Psoas muscle (tissue), 8 donors: ENCODE measurements around the gene STK17A. TPM values are rescaled to one million over a fixed set of nuclear protein-coding genes. Genes with fewer than 3 reads are reported as not detected.

ENCODE experiments used
- ATAC-seq, 4 donors: fragments of 200-7000 bp; cut with Tn5 transposase; one replicate each; pipeline ENCODE4 v1.9.1; 2020; ENCODE audit warnings: moderate library complexity in 3 of 4, mild to moderate bottlenecking in 2 of 4
- DNase-seq, 2 donors: peaks; one replicate each; pipeline ENCODE4 v3.0.0-alpha.2; 2020
- H3K27ac ChIP-seq: fragments of 200-600 bp; one replicate; pipeline ENCODE4 v1.8.0; 2022
- H3K27me3 ChIP-seq, 3 donors: fragments of 200-600 bp in 1 of 3; one replicate each; pipeline versions ENCODE4 v1.6.1 to v1.8.0; 2013 to 2022; ENCODE audit warnings: low read length in 2 of 3, mild to moderate bottlenecking in 2 of 3, moderate library complexity in 1 of 3; ENCODE audit not compliant: insufficient read depth in 3 of 3
- H3K36me3 ChIP-seq, 2 donors: fragments of 200-600 bp in 1 of 2; one replicate each; pipeline versions ENCODE4 v1.6.1 to v1.8.0; 2013 to 2022; ENCODE audit warnings: low read depth in 1 of 2, mild to moderate bottlenecking in 1 of 2, moderate library complexity in 1 of 2; ENCODE audit not compliant: insufficient read depth in 1 of 2
- H3K4me1 ChIP-seq: fragments of 200-600 bp; one replicate; pipeline ENCODE4 v1.8.0; 2022
- H3K4me3 ChIP-seq: fragments of 200-600 bp; one replicate; pipeline ENCODE4 v1.8.0; 2022; ENCODE audit warnings: mild to moderate bottlenecking
- H3K9me3 ChIP-seq: fragments of 200-600 bp; one replicate; pipeline ENCODE4 v1.8.0; 2022
- WGBS, 3 donors: extraction: QIAGEN DNeasy Blood & Tissue Kit; methylation state at CpG; one replicate each; pipeline versions ENCODE4 v1.1.6 to v1.1.7; 2013; 5-methylcytosine and 5-hydroxymethylcytosine counted together
- intact Hi-C, 2 donors: fragments of 100-400 bp; cut with DNase I; formaldehyde crosslinking; loops; one replicate each; pipeline versions ENCODE4 v1.11.0 to v1.14.2; 2022
- polyA plus RNA-seq, 3 donors: library from polyadenylated mRNA; stranded (reverse); fragments of 200-250 nt; gene quantifications; one replicate each; pipeline ENCODE4 v1.2.3, GENCODE V29; 2013
- total RNA-seq, 4 donors: library from RNA; stranded (reverse); fragmentation: NEBNext Ultra II Directional in 2 of 4; extraction: Animal tissue kit (Norgen Biotek cat#: 25700) in 2 of 4; gene quantifications; one replicate each; pipeline versions ENCODE4 v1.2.1 to v1.2.4, GENCODE V29; 2021 to 2023
- TF ChIP-seq, protein P1 (sequence below): fragments of 200-600 bp; IDR thresholded peaks from one replicate; pipeline ENCODE4 v1.8.0; 2022; ENCODE audit warnings: antibody characterized with exemption
- donor health status: healthy with polysubstance abuse.
- donor health status: DM: no; HTN: no; CAD: no; lungs with moderate emphysema.
- donor health status: Bipolar disorder and iron deficiency.
- donor health status: healthy.
- donor health status: DM: yes; HTN: yes; CAD: no.
- donor health status: DM: no; HTN: no; CAD: no.
- donor health status: DM: no; HTN: no; CAD: no.
- donor health status: DM: yes; HTN: yes; CAD: no.

STK17A gene
- total and polyA plus RNA-seq, 7 donors = 16.5 to 47.5 (median 21.4) TPM

DNA sequence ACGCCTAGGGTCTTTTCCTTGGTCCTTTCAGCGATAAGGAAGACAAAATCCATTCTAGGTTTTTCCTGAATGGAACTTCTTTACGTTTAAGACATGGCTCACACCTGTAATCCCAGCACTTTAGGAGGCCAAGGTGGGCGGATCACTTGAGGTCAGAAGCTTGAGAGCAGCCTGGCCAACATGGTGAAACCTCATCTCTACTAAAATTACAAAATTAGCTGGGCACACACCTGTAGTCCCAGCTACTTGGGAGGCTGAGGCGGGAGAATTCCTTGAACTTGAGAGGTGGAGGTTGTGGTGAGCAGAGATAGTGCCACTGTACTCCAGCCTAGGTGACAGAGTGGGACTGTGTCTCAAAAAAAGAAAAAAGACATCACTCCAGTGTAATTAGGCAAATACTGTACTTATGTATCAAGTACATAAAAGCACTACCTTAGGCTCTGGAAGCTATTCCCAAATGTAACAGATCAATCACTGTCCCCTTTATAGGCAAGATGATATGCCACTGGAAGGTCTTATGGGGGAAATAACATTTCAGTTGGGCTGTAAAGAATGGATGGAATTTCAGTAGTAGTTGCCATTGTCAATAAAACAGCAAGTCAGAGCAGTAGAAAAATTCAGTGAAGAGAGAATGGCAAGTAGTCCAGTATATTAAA, 5.7 kb downstream of the STK17A start:
- Histone ChIP-seq H3K27ac (no peak overlapping the region), H3K36me3 (no peaks in the 10 kb centered on the region), H3K4me3 (no peak overlapping the region), H3K4me1 (peaks cover 28% of the 10 kb centered on the region), H3K9me3 (no peaks in the 10 kb centered on the region), H3K27me3 (no peaks in the 10 kb centered on the region)
- no peak for DNase-seq
- WGBS, 3 donors = 93 to 97% (median 95%) methylated on average over 5 of the region's 5 CpGs
- intact Hi-C loops = loop anchor here in 1 of 2 donors (10.0 kb wide), 1 partner anchor 246 kb away; no protein-coding TSS in a partner anchor
- no peak for ATAC-seq
- TF ChIP-seq, protein P1, sequence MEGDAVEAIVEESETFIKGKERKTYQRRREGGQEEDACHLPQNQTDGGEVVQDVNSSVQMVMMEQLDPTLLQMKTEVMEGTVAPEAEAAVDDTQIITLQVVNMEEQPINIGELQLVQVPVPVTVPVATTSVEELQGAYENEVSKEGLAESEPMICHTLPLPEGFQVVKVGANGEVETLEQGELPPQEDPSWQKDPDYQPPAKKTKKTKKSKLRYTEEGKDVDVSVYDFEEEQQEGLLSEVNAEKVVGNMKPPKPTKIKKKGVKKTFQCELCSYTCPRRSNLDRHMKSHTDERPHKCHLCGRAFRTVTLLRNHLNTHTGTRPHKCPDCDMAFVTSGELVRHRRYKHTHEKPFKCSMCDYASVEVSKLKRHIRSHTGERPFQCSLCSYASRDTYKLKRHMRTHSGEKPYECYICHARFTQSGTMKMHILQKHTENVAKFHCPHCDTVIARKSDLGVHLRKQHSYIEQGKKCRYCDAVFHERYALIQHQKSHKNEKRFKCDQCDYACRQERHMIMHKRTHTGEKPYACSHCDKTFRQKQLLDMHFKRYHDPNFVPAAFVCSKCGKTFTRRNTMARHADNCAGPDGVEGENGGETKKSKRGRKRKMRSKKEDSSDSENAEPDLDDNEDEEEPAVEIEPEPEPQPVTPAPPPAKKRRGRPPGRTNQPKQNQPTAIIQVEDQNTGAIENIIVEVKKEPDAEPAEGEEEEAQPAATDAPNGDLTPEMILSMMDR = no peak

DNA sequence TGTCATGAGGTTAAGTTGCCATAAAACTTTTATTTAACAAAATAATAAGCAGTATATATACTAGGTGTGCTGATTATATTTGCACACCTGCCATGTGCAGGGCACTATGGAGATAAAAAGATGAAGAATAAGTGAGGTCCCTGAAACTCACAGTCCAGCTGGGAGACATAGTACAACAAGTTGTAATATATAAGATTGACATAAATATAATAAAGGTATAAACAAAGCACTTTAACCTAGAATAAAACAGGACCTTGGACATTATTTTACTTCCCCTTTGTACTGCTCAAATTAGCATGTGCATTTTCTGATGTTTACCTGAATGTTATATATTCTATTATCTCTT, 6.2 kb downstream of the STK17A start:
- no peak for ATAC-seq
- TF ChIP-seq, protein P1 = no peak
- no peak overlapping the region for H3K27ac ChIP-seq

DNA sequence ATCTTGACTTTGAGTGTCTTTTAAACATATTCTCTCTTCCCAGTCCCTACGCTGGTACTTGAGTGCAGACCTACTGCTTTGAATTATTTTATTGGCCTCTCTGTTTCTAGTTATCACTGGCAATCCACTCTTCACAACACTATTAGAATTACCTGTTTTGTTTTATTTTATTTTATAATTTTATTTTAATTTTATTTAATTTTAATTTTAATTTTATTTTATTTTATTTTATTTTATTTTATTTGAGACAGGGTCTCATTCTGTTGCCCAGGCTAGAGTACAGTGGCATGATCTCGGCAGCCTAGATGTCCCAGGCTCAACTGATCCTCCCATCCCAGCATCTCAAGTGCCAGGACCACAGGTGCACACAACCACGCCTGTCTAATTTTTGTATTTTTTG, 6.8 kb downstream of the STK17A start:
- H3K36me3 ChIP-seq = no peaks in the 10 kb centered on the region
- WGBS, 3 donors = 91 to 95% (median 94%) methylated on average over 3 of the region's 3 CpGs
- no peaks in the 10 kb centered on the region for H3K27me3 ChIP-seq
- peaks cover 22% of the 10 kb centered on the region for H3K4me1 ChIP-seq
- TF ChIP-seq, protein P1 = no peak
- ATAC-seq (no peak), DNase-seq (no peak)
- H3K4me3 ChIP-seq = no peak overlapping the region
- no peaks in the 10 kb centered on the region for H3K9me3 ChIP-seq
- intact Hi-C loops = loop anchor here in 1 of 2 donors (10.0 kb wide), 1 partner anchor 245 kb away; no protein-coding TSS in a partner anchor
- H3K27ac ChIP-seq = no peak overlapping the region

More for the DNA sequence above, 6.2 kb downstream of the STK17A start:
- H3K36me3 ChIP-seq = no peaks in the 10 kb centered on the region
- intact Hi-C loops = loop anchor here in 1 of 2 donors (10.0 kb wide), 1 partner anchor 246 kb away; no protein-coding TSS in a partner anchor
- no peaks in the 10 kb centered on the region for H3K27me3 ChIP-seq
- H3K4me1 ChIP-seq = peaks cover 28% of the 10 kb centered on the region
- H3K4me3 ChIP-seq = no peak overlapping the region
- DNase-seq = no peak
- no peaks in the 10 kb centered on the region for H3K9me3 ChIP-seq

DNA sequence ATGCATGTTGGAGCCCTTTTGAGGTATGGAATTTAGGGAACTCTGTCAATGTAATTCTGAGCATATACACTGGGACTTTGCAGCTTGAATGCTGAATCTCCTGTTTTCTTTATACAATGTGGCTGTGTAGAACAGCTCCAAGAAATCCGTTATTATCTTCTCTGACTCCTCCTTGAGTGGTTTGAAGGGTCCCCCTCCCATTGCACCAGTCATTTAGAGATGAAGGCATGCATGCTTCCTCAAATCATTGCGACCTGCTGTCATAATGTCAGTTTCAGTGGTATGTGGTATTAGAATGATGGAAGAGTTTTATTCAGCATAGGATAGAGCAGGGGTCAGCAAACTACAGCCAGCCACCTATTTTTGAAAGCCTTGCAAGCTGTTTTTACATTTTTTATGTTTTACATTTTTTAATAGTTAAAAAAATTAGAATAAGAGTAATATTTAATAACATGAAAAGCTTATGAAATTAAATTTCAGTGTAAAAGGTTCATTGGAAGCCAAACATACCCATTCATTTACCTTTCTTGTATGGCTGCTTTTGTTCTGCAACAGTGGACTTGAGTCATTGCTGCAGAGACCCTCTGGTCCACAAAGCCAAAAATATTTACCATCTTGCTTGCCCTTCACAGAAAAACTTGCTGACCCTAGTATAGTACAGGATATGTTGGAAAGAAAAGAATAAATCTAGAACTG, 8.1 kb downstream of the STK17A start:
- WGBS, 3 donors = 81 to 88% (median 85%) methylated on average over 2 of the region's 2 CpGs
- Histone ChIP-seq H3K27me3 (no peaks in the 10 kb centered on the region), H3K9me3 (no peaks in the 10 kb centered on the region), H3K4me1 (peaks cover 10% of the 10 kb centered on the region), H3K4me3 (no peak overlapping the region), H3K36me3 (peaks cover 0 to 2% of the 10 kb centered on the region in 2 donors), H3K27ac (no peak overlapping the region)
- TF ChIP-seq, protein P1 = no peak
- DNase-seq (no peak), ATAC-seq (no peak)
- intact Hi-C loops = no loop called here
